GM12873 (cell line): ENCODE data around the gene DPP6.

Source experiments
- CTCF ChIP-seq: IDR thresholded peaks from 2 replicates; pipeline ENCODE4 v1.5.1; 2012; ENCODE audit warnings: low read depth, mild to moderate bottlenecking, moderate library complexity, low read length, control low read depth; ENCODE audit not compliant: insufficient read depth; ENCODE audit errors: missing control alignments

Gene DPP6

GRCh38 chr7:154913638-154914307 is 861.6 kb downstream of the DPP6 start:
- peak; percentile 93 for TF ChIP-seq CTCF

DNA sequence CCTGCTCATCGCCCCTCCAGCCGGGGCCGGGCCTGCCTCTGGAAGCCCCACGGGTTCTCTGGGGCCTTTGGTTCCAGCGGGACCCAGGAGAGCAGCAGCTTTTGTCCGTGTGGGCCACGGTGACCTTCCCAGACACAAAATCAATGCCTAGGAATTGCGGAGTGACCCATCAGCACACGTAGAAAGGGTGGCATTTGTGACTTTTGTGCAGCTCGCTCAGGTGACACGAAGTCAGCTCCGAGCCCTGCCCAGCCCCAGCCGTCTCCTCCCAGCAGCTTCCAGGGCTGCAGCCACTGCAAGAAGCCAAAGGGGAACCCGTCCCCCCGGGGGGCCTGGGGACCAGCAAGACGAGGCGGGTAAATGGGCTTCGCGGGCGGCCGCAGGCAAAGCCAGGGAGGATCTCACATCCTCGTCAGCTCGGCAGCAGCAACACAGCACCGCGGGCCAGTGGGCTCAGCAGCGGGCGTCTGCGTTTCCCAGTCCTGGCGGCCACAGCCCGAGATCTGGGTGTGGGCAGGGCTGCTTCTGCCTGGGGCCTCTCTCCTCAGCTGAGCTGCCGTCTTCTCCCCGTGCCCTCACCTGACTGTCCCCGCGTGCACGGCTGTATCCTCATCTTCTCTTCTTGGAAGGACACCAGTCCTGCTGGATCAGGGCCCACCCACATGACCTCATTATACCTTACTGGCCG is 862.3 kb downstream of the DPP6 start:
- TF ChIP-seq CTCF: no peak

GRCh38 chr7:154914996-154915380 is 862.8 kb downstream of the DPP6 start:
- no peak for TF ChIP-seq CTCF

DNA sequence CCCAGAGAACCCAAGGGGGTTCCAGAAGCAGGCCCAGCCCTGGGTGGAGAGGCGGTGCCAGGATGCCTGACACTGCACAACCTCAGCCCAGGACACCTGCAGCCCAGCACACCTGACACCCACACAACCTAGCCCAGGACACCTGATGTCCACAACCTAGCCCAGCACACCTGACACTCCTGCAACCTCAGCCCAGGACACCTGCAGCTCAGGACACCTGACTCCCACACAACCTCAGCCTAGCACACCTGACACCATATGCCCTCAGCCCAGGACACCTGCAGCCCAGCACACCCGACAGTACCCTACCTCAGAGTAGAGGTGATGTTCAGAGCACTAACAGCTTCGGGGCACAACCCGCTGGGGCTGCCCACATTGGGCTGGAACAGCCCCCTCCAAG is 863.4 kb downstream of the DPP6 start:
- no peak for TF ChIP-seq CTCF

GRCh38 chr7:154916381-154916780 is 864.2 kb downstream of the DPP6 start:
- TF ChIP-seq CTCF: no peak

DNA sequence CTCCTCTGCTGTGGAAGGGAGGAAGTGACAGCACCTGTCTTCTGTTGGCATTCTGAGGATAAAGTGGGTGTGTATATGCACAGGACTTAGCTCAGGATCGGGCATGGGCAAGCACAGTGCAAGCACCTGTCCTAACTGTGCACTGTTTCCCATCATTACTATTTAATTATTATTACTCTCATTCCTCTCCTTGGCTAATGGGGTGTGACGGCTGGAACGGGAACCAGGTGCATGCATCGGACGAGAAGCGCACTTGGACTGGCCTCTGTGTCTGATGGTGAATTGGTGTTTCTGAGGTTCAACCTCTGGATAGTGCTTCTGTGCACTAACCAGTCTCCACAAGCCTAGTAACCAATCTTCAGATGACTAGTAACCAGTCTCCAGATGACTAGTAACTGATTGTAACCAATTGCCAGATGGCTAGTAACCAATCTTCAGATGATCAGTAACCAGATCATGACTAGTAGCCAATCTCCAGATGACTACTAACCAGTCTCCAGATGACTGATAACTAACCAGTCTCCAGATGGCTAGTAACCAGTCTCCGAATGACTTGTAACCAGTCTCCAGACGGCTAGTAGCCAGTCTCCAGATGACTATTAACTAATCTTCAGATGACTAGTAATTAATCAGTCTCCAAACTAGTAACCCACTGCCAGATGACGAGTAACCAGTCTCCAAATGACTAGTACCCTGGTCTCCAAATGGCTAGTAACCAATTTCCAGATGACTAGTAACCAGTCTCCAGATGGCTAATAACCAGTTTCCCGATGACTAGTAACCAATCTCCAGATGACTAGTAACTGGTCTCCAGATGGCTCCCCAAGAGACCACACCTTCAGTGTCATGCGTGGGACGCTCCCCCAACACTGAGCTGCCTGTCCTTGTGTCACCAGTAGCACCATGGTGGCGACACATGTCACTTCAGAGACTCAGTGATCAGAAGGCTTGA is 864.9 kb downstream of the DPP6 start:
- no peak for TF ChIP-seq CTCF

GRCh38 chr7:154917808-154918160 is 865.6 kb downstream of the DPP6 start:
- no peak for TF ChIP-seq CTCF
